BJ (cell line): ENCODE results near the gene CRIM1. TPM values are rescaled to one million over a fixed set of nuclear protein-coding genes. Genes with fewer than 3 reads are reported as not detected.
"Not testable (repeated sequence)": the region's sequence is repeated elsewhere in the genome, so short reads cannot be mapped to it uniquely, and the experiment has no call there.

Experiments used
- CTCF ChIA-PET: fragments of 350-600 bp; formaldehyde crosslinking; extraction: SDS; loops from one replicate; lab custom pipeline; 2021; ENCODE audit warnings: antibody characterized with exemption, inconsistent platforms; lab: Yijun Ruan, JAX
- POLR2A ChIA-PET: fragments of 300-600 bp; sonication (Branson Sonifier 250); formaldehyde crosslinking; extraction: SDS; loops from one replicate; lab custom pipeline; 2021; ENCODE audit warnings: antibody characterized with exemption; lab: Charles Lee
- DNase-seq: peaks from one replicate; pipeline ENCODE4 v3.0.0-alpha.2; 2011; ENCODE audit warnings: low read depth
- H3K27me3 ChIP-seq: 2 replicates; pipeline ENCODE4 v1.6.0; 2011; ENCODE audit warnings: low read length; ENCODE audit not compliant: control insufficient read depth, insufficient read depth
- H3K36me3 ChIP-seq: 2 replicates; pipeline ENCODE4 v1.5.1; 2011; ENCODE audit warnings: low read length; ENCODE audit not compliant: control insufficient read depth, insufficient read depth
- H3K4me3 ChIP-seq: 2 replicates; pipeline ENCODE4 v1.5.1; 2011; ENCODE audit warnings: low read depth, mild to moderate bottlenecking, control low read depth, low read length
- CTCF ChIP-seq: IDR thresholded peaks from 2 replicates; pipeline ENCODE4 v1.5.1; 2011; ENCODE audit warnings: low read depth, mild to moderate bottlenecking, control low read depth, inconsistent platforms, low read length, moderate library complexity; ENCODE audit not compliant: insufficient read depth
- polyA plus RNA-seq: library from polyadenylated mRNA; depleted of rRNA; stranded (reverse); fragments of >200 nt; gene quantifications from 2 replicates; pipeline ENCODE4 v1.2.3, GENCODE V29; 2011

Gene CRIM1
- polyA plus RNA-seq, 1 experiment: 729 TPM

- Histone ChIP-seq H3K27me3 (no peaks in the 10 kb centered on the region), H3K36me3 (no peaks in the 10 kb centered on the region; the same call in 1 of the 2 replicates), H3K4me3 (no peak overlapping the region; the same call in 1 of the 2 replicates)
- DNase-seq: no peak
- no peak for TF ChIP-seq CTCF
- ChIA-PET CTCF (interaction anchor here (1.0 to 1.5 kb wide), 2 partner anchors 21 to 302 kb away, joined by 3 read pairs; no protein-coding TSS in a partner anchor), POLR2A (no interaction called here)
Measured at GRCh38 chr2:36360834-36361233, 5.3 kb downstream of the CRIM1 start.

DNA sequence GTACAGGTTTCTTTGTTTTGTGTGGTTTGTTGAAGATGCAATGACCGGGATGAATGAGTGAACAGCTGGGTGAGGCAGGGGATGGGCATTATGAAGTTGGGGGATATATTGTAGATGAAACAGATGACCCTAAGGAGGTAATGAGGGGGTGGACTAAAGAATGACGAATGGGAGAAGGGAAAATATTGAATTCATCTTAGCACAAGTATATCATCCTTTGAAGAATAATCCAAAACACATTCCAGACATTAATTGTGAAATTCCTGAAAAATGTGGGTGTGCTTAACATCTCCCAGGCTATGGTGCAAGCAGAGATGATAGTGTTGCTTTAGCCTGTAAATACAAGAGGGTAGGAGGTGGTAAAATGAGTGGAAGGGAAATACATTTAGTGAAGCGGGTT lies 5.8 kb downstream of the CRIM1 start:
- no peak overlapping the region for H3K4me3 ChIP-seq
- H3K27me3 ChIP-seq: no peaks in the 10 kb centered on the region
- DNase-seq: no peak
- no peak for TF ChIP-seq CTCF
- H3K36me3 ChIP-seq: no peaks in the 10 kb centered on the region; the same call in 1 of the 2 replicates
- ChIA-PET POLR2A (no interaction called here), CTCF (interaction anchor here (0.6 to 1.4 kb wide), 2 partner anchors 38 to 303 kb away, joined by 3 read pairs; no protein-coding TSS in a partner anchor)

DNA sequence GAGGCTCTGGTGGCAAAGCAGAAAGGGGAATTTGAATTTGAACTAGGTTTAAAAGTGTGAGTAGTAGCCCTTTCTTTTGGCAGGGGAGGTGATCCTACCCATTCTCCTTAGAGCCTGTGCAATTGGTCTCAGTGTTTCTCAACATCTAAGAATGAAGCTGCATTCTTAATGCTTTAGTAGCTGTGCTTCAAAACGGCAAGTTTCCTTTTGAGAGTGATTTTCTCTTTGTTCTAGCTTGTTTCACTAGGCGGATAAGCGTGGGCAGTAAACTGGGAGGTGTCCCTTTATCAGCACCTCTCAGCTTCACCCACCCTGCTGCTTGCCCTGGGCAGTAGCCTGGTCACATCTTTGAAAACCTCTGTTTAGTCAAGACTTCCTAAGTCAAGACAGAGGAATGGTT lies 6.7 kb downstream of the CRIM1 start:
- Histone ChIP-seq H3K4me3 (no peak overlapping the region), H3K36me3 (no peaks in the 10 kb centered on the region; the same call in 1 of the 2 replicates), H3K27me3 (no peaks in the 10 kb centered on the region)
- ChIA-PET CTCF (interaction anchor here (0.6 to 1.4 kb wide), 2 partner anchors 302 to 352 kb away, joined by 3 read pairs; no protein-coding TSS in a partner anchor), POLR2A (interaction anchor here (0.6 to 0.7 kb wide), 2 partner anchors 101 to 123 kb away, joined by 3 read pairs; no protein-coding TSS in a partner anchor)
- DNase-seq: no peak
- no peak for TF ChIP-seq CTCF

DNA sequence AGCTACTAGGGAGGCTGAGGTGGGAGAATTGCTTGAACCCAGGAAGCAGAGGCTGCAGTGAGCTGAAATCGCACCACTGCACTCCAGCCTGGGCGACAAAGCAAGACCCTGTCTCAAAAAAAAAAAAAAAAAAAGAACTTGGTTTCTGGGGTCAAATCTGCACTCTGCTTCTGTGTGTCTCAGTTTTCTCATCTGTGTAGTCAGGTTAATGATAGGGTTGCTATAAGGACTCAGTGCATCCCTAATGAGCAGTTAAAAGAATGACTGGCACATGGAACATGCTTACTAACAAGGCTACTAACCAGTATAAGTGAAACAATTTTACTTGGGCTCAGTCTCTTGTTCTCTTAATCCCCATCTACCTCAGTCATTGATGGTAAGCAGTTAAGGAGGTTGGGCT lies 7.5 kb downstream of the CRIM1 start:
- H3K4me3 ChIP-seq, CTCF ChIA-PET, H3K27me3 ChIP-seq, DNase-seq, H3K36me3 ChIP-seq, POLR2A ChIA-PET: not testable (repeated sequence)

DNA sequence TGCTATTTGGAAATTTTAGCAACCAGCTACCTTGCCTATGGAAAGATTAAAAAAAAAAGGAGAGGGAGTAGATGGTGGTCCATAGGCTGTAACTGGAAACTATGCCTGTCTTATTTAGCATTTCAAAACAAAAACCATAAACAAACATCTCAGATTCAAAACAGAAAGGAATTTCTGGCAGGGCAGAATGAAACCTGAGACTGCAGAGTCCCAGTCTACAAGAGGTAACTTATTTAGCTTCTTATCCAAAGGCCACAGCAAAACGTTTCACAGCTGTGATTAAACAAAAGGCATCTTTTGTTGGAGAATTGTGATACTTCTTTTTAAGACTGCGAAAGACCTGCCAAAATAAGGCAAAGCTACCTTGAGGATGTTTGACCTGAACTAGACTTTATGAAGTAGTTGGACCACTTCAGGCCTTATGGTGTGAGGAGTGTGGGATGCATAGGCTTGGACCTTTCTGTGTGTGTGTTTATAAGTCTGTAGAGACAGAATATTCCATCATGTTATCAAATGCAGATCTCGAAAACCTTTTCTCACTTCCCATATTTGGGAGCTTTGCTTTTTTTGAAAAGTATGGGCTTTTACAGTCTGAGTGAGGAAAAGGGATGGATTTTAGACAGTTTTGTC lies 11.0 kb downstream of the CRIM1 start:
- Histone ChIP-seq H3K4me3 (no peak overlapping the region), H3K27me3 (no peaks in the 10 kb centered on the region), H3K36me3 (peaks cover 3% of the 10 kb centered on the region)
- CTCF ChIA-PET: no interaction called here
- POLR2A ChIA-PET: no interaction called here
- TF ChIP-seq CTCF: no peak
- DNase-seq: no peak

- H3K4me3 ChIP-seq: no peak overlapping the region
- peaks cover 3% of the 10 kb centered on the region for H3K36me3 ChIP-seq
- CTCF ChIA-PET: no interaction called here
- TF ChIP-seq CTCF: no peak
- no peaks in the 10 kb centered on the region for H3K27me3 ChIP-seq
- POLR2A ChIA-PET: interaction anchor here (0.6 kb wide), 1 partner anchor 92 kb away, joined by 3 read pairs; no protein-coding TSS in a partner anchor
- DNase-seq: no peak
Measured at GRCh38 chr2:36367486-36367885, 11.9 kb downstream of the CRIM1 start.
